ENCODE results near the gene IRX4.

The IRX4 gene

DNA sequence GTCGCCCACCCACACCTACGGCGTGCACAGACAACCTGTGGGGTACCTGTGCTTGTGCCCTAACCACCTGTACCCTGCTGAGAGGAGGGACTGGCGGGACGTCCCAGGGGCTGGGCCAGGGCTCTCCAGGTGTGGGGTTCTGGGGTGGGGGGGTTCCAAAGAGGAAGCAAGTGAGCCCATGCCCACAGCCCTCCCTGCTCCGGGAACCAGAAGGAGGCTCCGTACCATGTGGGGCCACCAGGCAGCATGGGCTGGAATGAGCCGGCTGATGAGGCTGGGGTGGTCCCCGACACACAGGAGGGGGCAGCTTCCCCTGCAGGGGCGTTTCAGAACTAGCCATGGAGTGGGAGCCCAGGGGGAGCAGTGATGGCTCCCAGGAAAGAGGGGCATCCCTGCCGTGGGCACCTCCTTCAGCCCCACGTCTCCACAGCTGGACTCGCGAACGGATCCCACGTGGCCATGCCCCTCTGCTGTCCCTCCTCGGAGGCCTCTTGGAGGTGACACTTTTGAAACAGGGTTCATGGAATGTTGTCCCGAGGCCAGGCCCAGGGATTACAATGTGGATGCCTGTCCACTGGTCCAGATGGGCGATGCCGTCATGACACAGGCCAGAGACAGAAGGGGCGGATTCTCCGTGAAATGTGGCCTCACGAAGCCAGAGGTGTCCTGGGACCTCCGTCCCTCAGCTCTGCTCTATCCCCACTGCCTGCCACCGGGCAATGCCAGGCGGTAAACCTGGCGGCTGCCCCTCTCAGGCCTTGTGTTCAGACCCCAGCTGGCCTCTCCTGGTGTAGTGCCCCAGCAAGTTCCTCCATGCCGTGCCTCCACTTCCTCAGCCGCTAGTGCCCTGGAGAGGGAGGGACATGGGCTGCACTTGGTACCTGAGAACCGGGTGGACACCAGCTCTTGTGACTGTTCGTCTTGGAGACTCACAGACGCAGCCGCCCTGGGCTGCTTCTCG is 33.6 kb upstream of the IRX4 start:
- no peak overlapping the region for H3K4me3 ChIP-seq (ENCODE audit: low read depth, low read length)
- no peak for DNase-seq (ENCODE audit: low read depth)

DNA sequence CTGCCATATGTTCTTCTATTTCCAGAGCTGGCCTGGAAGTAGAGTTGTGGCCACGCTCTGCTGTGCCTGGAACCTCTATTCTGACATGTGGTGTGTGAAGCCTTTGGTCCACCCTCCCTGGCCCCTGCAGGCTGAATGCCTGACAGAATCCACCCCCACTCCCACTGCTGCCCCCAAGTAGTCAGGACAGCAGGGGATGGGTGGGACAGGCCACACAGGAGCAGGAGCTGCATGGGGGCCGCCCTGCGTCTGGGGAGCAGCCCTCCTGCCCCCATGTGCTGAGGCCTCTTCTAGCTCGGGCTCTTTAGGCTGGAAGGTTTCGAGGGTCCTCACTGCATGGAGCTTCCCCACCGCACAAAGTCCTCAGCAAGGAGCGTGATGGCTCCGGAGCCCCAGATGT is 32.6 kb upstream of the IRX4 start:
- no peak for DNase-seq (ENCODE audit: low read depth)
- H3K4me3 ChIP-seq (ENCODE audit: low read depth, low read length) = no peak overlapping the region

GRCh38 chr5:1914471-1914870 is 31.7 kb upstream of the IRX4 start:
- no peak overlapping the region for H3K4me3 ChIP-seq (ENCODE audit: low read depth, low read length)

DNA sequence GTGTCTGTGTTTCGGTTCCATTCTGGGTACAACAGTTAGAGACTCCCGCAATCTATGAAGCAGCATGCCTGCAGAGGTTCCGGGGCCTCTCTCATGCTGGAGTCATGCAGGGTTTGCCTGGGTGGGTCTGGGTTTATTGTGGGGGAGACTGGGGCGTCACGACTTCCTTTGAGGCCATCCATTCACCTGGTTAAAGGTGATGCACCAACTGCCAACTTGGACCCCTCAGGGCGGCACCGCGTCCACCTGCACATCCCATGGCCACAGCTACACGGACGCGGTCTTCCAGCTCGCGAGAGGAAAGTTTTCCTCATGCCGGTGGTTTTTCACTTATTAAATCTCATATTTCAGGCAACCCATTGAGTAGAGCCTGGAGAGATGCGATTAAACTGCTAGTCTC is 30.9 kb upstream of the IRX4 start:
- H3K4me3 ChIP-seq (ENCODE audit: low read depth, low read length) = no peak overlapping the region
- DNase-seq (ENCODE audit: low read depth) = no peak

More at GRCh38 chr5:1914471-1914870, 31.7 kb upstream of the IRX4 start:
- no peak for DNase-seq (ENCODE audit: low read depth)

GRCh38 chr5:1912951-1913565 is 30.3 kb upstream of the IRX4 start:
- H3K4me3 ChIP-seq (ENCODE audit: low read depth, low read length) = no peak overlapping the region
- DNase-seq (ENCODE audit: low read depth) = no peak

- H3K4me3 ChIP-seq (ENCODE audit: low read depth, low read length) = no peak overlapping the region
- DNase-seq (ENCODE audit: low read depth) = no peak
Observed at GRCh38 chr5:1911773-1912235, 29.1 kb upstream of the IRX4 start.

DNA sequence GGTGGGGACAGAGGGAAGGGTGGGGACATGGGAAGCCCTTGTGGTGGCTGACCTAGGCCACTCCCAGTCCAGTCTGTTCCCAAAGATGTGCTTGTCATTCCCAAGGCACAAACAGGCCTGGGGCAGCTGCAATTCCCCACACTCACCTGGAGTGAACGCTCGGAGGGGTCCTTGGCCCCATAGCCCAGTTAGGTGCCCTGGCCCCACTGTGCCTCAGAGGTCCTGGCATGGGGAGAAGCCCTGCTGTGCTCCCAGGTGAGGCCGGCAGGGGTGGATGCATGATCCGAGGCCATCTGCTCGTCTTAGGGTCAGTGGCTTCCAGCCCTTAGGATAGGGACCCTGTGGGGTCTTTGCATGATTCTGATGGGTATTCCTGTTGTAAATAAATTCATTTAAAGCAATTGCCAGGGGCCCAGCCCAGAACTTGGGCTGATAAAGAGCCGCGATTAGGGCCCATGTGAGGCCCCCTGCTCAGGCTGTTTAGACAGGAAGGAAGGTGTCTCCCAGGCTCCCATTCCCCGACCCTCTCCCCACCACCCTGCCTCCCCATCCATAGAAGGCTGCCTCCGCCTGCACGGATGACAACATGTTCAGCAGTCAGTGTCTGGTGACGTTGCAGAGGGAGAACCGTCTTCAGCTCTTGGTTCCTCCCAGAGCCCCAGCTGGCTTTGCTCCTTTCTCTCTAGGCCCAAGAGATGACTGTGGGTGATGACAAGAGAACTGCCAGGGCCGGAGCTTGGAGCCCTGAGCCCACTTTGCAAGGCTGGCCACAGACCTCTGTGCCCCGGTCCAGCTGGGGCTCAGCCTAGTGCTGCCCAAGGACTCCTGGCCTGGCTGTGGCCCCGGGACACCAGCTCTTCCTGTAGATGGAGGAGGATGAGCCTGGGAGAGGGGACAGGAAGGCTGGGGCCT is 28.4 kb upstream of the IRX4 start:
- DNase-seq (ENCODE audit: low read depth) = no peak
- no peak overlapping the region for H3K4me3 ChIP-seq (ENCODE audit: low read depth, low read length)

- no peak for DNase-seq (ENCODE audit: low read depth)
Observed at GRCh38 chr5:1910081-1910760, 27.5 kb upstream of the IRX4 start.

DNA sequence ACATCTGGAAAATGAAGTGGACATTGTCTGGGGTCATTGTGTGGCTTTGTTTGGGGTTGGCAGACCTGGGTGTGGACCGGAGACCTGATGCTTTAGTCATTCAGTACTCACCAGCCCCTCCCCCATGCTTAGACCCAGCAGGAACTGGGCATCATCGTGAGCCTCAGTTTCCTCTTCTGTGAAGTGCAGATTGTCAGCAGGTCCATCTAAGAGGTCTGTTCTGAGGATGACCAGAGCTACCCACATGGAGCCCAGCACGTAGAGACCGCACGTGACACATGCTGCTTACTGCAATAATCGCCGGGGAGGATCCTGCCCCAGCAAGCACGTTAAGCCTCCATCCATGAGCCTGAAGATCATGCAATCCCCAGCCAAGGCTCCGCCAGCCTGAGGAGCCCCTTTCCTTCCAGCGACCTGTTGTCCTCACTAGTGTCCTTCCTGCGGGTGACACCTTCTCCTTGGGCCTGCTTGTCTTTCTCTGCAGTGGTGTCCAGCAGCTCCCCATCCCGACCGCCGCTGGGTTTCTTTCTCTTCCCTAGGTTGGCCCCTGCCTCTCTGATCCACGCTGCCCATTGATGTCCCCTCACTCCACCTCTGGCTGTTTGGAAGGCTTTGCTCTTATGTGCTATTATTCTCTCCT is 26.7 kb upstream of the IRX4 start:
- no peak overlapping the region for H3K4me3 ChIP-seq (ENCODE audit: low read depth, low read length)
- DNase-seq (ENCODE audit: low read depth) = no peak

More at GRCh38 chr5:1910081-1910760, 27.5 kb upstream of the IRX4 start:
- H3K4me3 ChIP-seq (ENCODE audit: low read depth, low read length) = no peak overlapping the region

DNA sequence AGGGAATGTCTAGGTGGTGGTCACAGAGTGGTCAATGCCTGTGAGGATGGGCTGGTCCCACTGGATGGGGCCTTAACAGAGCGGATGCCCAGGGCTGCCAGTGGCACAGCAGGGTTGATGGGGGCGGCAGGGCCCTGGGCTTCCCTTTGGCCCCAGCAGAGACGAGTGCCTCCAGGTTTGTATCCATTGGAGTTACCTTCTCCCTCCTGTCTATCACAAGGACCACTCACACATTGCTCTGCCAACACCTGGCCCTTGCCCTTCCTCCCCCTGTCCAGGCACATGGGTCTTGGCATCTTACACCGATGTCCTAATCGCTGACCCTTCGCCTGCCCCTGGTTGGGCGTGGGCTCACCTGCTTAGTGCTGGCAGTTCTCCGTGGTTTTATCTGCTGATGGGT is 26.2 kb upstream of the IRX4 start:
- no peak overlapping the region for H3K4me3 ChIP-seq (ENCODE audit: low read depth, low read length)
- no peak for DNase-seq (ENCODE audit: low read depth)

DNA sequence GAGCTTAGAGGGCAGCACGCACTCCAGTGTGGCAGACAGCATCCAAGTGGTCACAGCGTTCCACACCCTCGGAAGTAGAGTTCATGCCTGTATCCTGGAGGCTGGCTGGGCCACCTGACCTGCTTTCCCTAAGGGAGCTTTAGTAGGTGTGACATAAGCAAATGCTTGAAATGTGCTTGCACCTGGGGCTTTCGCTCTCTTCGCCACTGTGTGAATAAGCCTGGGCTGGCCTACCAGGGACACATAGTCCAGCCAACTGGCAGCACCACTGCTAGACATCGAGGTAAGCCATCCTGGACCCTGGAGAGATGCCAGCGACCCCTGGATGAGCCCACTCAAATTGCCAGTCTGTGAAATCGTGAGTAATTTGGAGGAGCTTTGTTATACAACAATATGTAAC is 24.9 kb upstream of the IRX4 start:
- DNase-seq (ENCODE audit: low read depth) = no peak
- H3K4me3 ChIP-seq (ENCODE audit: low read depth, low read length) = no peak overlapping the region

DNA sequence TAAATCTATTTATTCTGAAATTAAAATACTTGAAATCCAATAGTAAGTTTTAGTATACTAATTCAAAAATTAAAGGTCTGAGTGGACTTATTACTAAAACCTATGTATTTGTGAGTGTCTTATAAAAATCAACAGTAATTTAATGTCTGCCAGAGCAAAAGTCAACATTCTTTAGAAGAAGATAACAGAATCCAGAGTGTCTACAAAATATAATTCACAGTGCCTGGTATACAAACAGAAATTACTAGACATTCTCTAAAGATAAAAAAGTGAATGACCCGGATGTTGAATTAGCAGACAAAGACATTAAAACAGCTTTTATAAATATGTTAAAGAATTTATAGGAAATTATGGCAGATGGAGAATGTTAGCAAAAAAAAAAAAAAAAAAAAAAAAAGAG is 22.4 kb upstream of the IRX4 start:
- no peak for DNase-seq (ENCODE audit: low read depth)

GRCh38 chr5:1901983-1902382 is 19.3 kb upstream of the IRX4 start:
- no peak for DNase-seq (ENCODE audit: low read depth)
- no peak overlapping the region for H3K4me3 ChIP-seq (ENCODE audit: low read depth, low read length)

More for the DNA sequence above, 22.4 kb upstream of the IRX4 start:
- no peak overlapping the region for H3K4me3 ChIP-seq (ENCODE audit: low read depth, low read length)

- H3K4me3 ChIP-seq (ENCODE audit: low read depth, low read length) = no peak overlapping the region
- peak; percentile 4 for DNase-seq (ENCODE audit: low read depth)
Observed at GRCh38 chr5:1901061-1901460, 18.3 kb upstream of the IRX4 start.

- H3K4me3 ChIP-seq (ENCODE audit: low read depth, low read length) = no peak overlapping the region
- no peak for DNase-seq (ENCODE audit: low read depth)
Observed at GRCh38 chr5:1899201-1899600, 16.5 kb upstream of the IRX4 start.

- no peak for DNase-seq (ENCODE audit: low read depth)
- no peak overlapping the region for H3K4me3 ChIP-seq (ENCODE audit: low read depth, low read length)
Observed at GRCh38 chr5:1897816-1898450, 15.2 kb upstream of the IRX4 start.

GRCh38 chr5:1897386-1897785 is 14.7 kb upstream of the IRX4 start:
- no peak for DNase-seq (ENCODE audit: low read depth)
- H3K4me3 ChIP-seq (ENCODE audit: low read depth, low read length) = no peak overlapping the region

DNA sequence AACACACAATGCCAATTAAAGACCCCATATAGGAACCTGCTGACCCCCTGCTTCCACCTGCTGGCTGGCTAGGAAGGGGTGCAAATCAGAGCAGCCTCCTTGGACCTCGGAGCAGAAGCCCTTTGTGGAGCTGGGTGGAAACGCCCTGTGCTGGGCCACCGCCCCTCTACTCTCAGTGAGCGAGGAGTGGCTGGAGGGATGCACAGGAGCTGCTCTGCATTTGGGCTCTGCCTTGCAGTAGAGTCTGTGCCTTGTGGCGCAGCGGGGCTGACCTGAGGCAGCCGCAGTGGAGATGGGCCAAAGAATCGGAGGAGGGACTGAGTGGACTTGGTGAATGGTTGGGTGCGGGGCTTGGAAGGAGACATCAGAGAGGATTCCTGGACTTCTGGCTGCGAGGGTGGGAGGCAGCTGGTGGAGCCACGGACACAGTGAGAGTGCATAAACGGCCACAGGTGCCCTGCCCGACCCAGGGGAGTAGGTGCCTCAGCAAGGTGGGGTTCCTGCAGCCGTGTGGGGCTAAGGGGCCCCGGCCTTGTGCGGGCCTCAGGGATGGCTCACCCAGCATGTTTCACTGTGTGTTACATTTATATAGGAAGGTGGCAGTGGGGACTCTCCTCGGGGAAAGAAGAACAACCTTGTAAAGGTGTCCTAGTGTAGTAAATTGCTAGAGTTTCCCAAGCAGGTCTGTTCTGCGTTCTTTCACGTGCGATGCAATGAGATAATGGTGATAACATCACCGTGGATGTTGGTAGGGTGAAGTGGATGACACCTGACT is 14.1 kb upstream of the IRX4 start:
- no peak for DNase-seq (ENCODE audit: low read depth)
- no peak overlapping the region for H3K4me3 ChIP-seq (ENCODE audit: low read depth, low read length)
